Measurements from ENCODE around the gene LHPP.
"Not testable (repeated sequence)": the region's sequence is repeated elsewhere in the genome, so short reads cannot be mapped to it uniquely, and the experiment has no call there.

LHPP gene

DNA sequence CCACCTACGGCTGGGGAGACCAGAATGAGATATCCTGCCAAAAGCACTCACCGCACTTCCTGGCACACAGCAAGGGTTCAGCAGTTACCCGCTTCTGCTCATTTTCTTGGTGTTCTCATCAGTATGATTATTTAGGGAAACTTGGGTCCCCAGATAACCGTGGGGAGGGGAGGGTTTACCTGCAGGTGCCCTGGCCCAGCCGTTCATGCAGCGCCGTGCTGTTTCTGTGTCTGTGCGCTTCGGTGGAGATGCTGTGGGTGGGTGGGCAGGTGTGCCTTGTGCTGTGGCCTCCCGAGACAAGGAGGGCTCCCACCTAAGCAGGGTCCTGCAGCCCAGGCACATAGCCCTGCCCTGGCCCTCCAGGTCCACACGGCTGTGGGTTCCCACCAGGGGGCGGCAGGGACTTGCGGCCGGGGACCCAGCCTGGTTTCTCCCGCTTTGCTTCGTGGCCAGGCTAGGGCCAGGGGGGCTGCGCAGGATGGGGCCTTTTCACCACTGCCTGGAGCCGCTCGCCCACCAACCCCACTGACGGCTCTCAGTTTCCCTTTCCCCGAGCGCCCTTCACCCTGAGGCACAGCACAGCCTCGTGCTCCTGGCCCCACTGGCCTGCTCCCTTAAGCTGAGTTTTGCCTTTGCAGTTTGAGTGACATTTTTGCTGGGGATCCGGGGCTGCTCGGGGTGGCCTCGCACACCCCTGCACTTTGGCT, 78.5 kb downstream of the LHPP start:
- DNase-seq = peak; percentile 59 to 71

DNA sequence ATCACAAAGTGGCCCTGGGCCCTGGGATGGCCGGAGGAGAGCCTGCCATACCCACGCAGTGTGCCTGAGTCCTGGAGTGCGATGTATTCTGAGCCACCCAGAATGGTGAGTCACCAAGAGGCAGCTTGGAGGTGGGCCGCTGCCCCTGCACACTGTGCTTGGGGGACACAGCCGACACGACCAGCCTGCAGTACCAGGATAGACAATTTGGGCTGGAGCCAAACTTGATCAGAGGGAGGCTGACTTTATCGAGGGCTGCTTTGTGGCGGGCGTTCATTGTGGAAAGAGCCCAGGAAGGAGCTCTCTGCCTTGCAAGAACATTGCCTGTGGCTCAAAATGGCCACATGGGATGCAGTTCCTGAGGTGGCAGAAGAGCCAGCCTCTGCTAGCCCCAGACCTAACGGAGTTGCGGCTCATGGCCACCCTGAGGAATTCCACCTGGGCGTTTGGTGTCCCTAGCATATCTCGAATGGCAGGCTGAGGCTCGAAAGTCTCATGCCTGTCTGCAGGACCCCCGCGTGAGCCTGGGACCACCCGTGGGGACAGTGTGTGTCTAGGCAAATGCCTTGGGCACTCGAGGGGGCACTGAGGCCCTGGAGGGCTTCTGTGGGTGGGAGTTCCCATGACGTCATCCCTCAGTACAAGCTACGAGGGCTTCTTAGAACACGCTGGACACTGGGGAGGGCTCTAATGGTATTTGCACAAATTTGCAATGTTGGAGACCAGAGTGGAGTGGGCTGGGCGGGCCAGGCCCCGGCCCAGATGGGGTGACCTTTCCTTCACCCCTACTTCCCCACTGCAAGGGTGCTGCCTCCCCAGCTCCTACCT, 79.7 kb downstream of the LHPP start:
- DNase-seq = no peak

DNA sequence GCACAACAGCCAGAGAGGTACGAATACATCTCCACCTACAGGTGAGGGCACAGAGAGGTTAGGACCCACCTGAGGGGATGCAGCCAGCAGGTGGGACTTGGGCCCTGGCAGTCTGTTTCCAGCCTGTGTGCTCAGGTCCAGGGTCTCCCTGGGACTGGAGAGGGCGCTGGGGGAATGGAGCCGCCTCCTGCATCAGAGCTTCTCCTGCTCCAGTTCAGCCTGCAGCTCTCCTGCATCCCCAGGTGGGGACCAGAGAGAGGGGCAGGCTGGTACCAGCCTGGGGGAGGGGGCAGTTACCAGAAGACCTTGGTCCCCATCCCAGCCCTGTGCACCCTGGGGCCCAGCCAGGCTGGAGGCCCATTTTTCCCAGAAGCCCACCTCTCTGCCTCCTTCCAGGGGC, 80.7 kb downstream of the LHPP start:
- DNase-seq = no peak

DNA sequence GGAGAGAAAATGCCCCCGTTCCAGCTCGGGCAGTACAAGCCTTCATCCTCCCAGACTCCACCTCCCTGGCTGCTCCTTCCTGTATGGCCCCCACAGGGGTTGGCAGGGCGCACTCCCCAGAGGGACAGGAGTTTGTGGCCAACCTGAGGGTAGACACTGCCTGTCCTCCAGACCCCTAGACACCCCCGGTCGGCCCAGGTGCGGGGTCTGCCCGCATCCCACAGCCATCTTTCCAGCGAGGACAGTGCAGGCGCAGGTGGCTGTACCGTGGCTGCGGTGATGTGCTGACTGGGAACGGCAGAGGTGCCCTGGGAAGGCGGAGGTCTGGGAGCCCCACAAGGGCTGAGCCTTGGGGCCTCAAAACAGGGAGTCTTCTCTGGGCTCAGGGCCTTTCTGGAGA, 81.5 kb downstream of the LHPP start:
- DNase-seq = no peak

DNA sequence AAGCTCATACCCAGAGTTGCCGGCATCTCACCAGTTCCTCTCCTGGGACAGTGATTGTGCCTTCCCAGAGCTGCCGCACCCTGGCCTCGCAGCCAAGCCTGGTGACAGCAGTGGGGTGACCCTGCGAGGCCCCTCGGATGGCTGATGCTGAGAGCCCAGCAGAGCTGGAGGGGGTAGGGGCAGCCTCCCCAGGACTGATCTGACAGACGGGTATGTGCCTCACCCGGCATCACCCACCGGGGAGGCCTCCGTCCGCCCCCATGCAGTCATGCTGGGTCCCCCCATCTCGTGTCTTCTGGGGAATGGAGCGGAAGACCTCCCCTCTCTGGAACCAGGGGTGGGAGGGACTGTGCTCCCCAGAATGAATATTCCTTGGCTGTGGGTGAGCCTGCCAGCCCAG, 82.3 kb downstream of the LHPP start:
- no peak for DNase-seq

DNA sequence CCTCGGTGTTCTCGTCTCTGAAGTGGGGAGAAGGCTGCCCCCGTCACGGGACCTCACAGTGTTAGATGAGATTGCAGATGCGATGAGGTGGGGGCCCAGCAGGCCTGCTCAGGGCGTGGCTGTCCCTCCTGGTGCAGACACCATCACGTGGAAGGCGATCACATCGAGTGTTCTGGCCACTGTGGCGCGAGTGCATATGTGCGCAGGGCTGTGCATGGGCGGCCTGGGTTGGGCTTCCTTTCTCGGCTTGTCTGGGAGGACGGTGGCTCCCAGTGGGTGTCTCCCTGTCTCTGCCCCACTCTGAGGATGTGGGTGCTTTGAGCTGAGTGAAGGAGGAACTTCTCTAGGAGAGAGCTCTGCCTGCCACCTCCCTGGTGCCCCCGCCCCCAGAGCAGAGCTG, 83.1 kb downstream of the LHPP start:
- DNase-seq = no peak

DNA sequence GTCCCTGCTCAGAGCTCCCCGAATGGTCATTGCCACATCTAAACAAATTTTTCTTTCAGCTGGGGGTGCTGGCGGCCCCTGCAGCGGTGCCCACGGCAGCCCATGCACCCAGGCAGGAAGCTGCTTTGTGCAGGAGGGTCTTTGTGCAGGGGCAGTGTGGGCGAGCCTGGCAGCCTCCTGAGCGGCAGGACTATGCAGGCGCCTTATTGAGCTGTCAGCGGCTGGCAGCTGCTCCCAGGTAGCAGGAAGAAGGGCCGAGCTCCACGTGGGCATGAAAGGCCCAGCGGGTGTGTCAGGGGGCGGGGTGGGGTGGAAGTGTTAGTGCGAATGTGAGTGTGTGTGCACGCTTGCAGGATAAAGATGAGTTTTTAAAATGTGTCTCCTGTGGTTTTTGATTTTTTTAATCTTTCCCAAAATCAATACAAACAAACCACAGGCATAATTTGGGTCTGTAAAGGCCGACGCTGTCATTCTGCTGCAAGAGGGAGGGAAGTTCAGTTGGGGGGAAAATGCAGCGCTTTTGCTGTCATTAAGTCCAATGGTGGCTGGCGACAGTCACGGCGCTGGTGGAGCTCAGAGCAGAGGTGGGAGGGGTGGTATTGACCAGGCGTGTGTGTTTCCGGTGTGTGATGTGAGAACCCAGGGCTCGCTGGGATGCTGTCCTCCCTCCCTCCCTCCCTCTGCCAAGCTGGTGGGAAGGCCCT, 83.9 kb downstream of the LHPP start:
- peak in 1 of 2 experiments; percentile 10 for DNase-seq

DNA sequence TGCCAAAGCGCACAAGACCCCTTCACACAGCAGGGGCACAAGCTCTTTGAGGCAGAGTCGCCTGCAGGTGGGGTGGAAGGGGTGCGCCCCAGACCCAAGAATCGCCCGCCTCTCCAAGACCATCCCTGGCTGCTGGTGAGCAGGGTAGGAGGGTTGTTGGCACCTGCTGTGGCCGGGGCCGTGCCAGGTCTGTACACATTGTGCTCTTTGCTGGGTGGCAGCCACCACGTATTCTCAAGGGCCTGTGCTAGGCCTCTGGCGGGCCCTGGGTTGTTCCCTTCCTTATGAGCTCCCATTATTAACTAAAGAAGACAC, 84.4 kb downstream of the LHPP start:
- no peak for DNase-seq

DNA sequence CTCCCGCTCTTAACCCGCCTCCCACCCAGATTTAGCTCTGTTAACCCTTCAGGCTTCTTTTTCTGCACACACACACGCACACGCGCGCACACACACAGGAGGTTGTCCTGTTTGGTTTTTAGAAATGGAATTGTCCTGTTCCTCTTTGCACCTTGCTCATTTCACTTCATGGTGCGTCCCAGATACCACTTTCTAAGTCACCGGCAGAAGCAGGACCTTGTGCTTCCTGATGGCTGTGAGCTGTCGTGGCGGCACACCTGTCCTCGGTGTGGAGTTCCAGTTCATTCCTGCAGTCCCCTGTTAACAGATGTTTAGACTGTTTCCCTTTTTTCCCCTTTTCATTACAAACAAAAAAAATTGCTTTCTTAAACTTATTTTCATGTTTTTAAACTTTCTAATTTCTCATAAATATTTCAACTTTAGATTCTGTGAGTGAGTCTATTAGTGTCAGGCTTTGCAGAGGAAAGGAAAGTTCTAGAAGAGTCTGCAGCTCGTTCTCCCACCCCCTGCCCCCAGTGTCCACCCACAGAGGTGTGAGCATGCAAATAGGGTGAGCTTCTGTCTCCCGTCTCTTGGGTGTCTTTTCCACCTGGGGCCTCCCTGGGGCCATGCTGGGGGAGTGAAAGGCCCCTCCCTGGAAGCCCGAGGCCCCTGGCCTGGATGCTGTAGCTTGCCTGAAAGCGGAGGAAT, 85.5 kb downstream of the LHPP start:
- no peak for DNase-seq

DNA sequence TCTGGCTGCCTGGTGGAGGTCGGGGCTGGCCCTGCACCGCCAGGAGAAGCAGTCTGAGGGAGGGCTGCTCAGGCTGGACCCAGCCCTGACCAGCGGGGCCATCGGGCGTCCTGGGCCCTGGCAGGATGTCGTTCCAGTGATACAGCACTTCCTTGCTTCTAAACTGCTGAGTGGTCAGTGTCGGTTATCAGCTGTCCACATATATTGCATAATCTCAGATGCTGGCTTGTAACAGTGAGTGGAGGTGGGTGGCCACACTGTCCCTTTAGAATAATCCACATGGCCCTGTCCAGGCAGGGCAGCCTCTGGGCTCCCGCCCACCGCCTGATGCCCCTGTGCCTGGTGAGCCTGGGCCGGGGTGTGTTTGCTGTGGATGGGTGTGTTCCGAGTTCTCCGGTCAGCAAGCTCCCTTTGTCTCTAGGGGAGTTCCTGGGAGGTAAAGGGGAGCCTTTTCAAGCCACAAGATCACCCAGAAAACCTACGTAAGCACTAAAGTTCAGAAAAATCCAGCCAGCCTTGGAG, 86.1 kb downstream of the LHPP start:
- no peak for DNase-seq

DNA sequence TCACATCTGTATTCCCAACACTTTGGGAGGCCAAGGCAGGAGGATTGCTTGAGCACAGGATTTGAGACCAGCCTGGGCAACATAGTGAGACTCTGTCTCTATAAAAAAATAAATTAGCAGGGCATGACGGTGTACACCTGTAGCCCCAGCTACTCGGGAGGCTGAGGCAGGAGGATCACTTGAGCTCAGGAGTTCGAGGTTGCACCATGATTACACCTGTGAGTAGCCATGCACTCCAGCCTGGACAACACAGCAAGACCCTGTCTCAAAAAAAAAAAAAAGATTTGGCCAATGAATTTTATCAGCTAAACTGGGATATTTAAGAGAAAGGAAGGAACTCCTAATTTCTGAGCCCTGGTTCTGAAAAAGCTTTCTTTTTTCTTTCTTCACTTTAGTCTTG, 87.5 kb downstream of the LHPP start:
- not testable (repeated sequence) for DNase-seq

DNA sequence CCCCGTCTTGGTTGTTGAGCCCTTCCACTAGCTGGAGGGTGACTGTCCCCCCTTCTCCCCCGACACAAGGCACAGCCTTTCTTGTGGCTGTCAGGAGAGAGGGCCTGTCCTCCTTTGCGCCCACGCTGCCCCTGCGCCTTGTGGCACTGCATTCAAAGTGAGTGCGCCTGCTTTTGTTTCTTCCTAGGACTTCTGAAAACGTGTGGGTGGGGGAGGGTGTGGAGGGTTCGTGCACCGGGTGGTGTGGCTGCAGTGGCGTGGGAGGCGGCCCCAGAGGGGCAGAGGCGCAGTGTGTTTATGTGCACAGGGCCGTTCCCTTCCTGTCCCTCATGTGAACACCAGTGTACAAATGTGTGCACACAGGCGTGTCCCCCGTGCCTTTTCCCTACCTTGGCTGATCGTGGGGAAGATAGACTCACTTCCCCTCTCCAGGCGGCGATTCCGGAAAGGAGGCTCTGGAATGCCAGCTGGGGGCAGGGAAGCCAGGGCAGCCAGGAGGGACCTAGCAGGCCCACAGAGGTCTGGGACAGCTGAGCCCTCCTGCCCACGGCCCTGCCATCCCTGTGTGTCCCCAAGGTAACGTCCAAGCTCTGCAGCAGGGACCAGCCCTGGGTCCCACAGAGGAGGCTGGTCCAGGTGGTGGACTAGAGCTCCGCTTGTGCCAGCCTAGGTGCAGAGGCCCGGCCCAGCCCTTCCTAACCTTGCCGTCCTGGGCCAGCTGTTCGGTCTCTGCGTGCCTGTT, 88.8 kb downstream of the LHPP start:
- no peak for DNase-seq

DNA sequence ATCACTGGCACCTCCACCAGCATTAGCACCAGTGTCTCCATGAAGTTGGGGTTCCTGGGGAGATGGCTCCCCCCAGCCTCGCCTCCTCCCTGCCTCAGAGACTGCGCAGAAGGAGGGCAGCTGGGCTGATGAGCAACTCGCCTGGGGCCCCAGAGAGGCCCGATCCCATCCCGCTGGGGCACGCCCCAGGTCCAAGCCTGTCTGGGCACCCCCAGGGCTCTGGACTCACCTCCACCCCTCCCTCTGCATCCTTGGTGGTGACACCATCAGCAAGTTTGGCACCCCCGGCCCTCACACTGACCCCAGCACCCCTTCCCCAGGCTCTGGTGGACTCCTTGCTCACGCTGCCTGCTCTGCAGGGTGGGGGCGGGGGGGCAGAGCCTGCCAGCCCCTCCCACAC, 89.5 kb downstream of the LHPP start:
- no peak for DNase-seq

DNA sequence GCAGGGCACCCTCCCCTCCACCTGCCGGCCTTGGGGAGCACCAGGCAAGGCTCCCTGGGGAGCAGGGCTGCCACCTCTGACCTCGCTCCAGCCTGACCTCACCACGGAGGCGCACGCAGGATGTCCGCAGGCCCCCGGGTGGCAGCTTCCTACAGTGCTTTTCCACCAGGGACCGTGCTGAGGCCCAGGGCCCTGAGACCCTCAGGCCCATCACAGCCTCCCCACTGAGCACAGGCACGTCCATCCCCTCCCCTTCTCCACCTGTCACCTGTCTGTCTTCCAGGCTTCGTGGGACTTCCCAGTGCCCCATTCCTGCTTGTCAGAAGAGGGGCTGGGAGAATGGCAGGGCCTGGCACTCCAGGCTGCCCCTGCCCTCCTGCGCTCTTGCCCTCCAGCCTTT, 90.1 kb downstream of the LHPP start:
- DNase-seq = no peak

DNA sequence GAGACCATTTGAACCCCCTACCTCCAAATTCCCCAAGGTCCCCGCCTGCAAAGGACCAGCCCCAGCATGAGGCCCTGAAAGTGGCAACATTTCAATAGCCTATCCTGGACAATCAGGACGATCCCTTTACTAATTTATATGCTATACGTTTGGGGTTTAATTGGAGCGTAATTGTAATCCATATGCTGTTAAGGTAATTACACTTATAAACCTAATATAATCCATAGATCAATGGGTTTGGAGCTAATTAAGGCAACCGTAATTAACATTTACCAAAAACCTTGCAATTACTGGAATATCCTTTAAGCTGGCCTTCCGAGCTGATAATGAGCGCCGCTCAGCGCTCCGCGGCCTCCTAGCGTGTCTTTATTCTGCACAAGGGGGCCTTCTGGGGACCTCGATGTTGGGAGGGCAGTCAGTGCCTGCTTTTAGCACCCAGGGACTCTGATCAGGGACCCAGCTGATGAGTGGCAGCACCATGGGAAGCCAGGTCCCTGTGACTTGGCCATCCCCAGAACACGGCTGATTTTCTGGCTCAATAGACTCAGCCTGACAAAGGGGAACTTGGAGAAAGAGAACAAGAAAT, 91.2 kb downstream of the LHPP start:
- DNase-seq = no peak

DNA sequence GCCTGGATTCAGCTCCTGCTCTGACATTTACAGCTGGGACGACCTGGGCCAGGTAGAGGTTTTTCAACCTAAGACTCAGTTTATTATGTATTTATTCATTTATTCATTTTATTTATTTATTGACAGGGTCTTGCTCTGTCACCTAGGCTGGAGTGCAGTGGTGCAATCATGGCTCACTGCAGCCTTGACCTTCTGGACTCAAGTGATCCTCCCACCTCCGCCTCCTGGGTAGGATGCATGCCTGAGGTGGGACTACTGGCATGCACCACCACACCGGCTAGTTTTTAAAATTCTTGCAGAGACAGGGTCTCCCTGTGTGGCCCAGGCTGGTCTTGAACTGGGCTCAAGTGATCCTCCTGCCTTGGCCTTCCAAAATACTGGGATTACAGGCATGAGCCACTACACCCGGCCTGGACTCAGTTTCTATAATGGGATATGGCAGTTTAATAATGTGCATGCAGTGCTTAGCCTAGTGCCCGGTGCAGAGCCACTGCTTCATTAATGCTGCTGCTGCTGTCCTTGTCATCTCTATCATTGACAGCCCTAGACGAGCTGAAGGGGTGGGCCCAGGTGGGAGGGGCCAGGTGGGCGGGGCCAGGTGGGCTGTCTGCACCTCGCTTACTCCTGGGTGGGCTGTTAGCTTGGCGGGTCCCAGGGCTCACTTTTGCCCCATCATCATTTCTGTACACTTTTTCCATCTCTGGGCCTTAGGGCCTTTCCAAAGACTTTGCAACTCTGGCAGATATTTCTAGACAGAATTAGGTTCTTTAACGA, 92.6 kb downstream of the LHPP start:
- DNase-seq = no peak

DNA sequence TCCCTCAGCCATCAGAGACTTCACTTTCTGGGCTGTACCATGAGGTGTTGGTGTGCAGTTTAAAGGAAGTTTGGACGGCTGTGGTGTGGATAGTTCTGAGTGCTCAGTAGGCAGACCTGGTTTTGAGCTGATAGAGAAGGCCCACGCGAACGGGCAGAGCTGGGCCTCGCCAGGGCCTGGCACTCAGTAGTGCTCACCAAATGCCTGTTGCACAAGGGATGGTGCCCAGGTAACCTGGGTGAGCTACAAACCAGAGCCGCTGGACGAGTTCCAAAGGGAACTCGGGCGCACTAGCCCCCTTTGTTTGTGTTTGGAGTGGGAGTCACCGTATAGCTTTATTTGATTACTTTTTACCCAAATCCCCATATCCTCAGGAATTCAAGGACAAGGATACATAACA, 95.5 kb downstream of the LHPP start:
- DNase-seq = no peak

DNA sequence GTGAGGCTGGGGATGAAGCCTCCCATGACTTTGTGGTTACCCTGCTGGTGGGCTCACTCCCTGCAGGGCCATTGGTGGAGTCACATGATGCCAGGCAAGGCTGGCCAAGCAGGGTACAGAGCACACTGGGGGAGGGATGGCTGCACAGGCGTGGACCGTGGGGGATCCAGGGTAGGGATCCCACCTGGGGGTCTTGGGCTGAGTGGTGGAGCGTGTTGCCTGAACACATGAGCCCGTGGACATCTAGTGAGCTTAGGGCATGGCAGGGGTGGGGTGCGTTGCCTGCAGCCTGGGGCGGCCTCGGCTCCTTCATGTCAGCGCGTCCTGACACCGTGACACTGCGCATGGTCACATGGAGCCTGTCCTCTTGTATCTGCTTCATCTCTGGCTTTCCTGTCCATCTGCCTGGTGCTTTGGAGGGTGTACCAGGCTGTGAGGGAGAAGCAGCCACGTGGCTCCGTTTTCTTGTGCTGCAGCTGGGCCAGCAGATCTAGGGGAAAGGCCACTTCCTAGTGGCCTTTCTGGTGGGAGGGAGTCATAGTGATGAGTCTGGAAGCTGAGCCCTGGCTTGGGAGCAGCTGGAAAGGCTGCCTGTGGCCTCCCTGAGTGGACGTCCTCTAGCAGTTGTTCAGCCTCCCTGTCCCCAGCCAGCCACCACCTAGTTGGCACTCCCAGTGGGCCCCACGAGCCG, 96.2 kb downstream of the LHPP start:
- DNase-seq = no peak

DNA sequence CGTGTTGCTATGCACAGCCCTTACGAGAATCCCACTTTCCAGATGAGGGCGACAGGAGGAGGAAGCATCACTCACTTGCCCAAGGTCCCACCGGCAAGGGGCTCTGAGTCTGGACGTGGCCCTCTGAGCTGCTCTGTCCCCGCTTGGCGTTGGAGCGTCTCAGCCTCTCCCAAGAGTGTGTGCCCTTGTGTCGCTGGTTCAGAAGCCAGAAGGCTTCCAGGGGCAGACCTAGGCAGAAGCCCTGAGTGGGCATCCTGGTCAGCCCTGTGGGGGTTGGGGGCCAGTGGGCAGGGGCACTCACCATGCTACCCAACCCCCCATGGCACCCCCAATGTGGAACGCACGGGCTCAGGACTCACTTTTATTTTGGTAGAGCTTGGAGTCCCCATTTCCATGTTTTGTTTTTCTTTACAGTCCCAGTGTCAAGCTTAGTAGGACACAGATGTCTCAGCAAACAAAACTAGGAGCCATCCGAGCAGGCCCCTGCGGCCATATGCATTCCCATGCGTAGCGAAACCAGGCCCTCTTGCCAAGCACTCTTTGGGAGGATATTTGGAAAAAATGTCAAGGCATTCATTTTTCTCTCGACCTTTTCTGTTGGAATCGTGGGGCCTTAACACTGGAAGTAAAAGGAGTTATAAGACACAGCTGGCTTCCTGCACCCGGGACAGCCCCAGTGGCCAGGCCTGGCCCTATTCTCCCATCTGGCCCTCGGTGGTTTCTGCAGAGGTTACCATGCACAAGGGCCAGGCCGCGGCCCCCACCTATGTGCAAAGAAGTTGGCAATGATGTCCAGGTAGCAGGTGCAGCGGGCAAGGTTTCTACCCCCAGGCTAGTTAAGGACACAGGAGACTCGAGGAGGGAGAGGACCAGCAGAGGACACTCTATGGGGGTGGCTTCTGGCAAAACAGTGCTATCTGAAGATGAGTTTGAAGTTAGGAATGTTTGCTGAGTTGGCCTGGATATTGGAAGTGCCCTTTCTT, 97.0 kb downstream of the LHPP start:
- DNase-seq = no peak

Data from stimulated activated CD4-positive, alpha-beta T cell treated with anti-CD3 and anti-CD28 coated beads, Interleukin-4, amount 100 ng/mL, for 4 hours (primary cell).